Renal cortical epithelial cell (primary cell): ENCODE data around the gene ATG12. TPM values are rescaled to one million over a fixed set of nuclear protein-coding genes. Genes with fewer than 3 reads are reported as not detected.
"Not testable (repeated sequence)": the region's sequence is repeated elsewhere in the genome, so short reads cannot be mapped to it uniquely, and the experiment has no call there.

Source experiments
- DNase-seq: peaks from one replicate; pipeline ENCODE4 v3.0.0-alpha.2; 2011; ENCODE audit warnings: low read depth
- total RNA-seq: library from RNA; depleted of rRNA; stranded (reverse); fragments of >200 nt; gene quantifications from 2 replicates; pipeline ENCODE4 v1.2.3, GENCODE V29; 2014

Gene ATG12
- 41.9 and 42.2 TPM in 2 replicates for total RNA-seq

- DNase-seq: peak; percentile 82
These were observed at the start of gene ATG12, which contains the start of gene AP3S1 for GRCh38 chr5:115841382-115842088. TSS of gene ATG12 (minus strand) at chr5:115841565. CDS start at chr5:115841552, 13 bp downstream. TSS of gene AP3S1 (plus strand) at chr5:115841935. CDS start at chr5:115842038, 103 bp downstream.

DNA sequence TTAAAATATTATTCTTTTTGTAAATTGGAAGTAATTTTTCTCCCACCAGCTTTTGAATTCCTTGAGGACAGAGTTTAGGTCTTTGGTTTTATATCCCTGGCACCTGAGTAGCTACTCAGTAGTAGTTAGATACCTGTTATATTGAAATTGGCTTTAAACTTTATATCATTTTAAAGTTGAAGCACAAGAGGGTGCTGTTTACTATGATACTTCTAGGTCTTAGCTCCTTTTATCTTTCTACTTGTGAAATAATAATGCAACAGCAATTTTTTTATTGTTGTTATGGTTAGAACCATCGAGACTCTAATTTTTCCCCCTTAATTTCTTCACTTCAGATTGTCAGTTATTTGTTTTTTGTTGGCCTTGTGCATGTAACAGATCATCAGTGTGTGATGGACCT lies 46.7 kb upstream of the ATG12 start:
- peak; percentile 58 for DNase-seq

GRCh38 chr5:115885208-115885607 lies 43.8 kb upstream of the ATG12 start:
- peak; percentile 36 for DNase-seq

- DNase-seq: no peak
These were observed 43.3 kb upstream of the ATG12 start for GRCh38 chr5:115884704-115885103.

- DNase-seq: not testable (repeated sequence)
These were observed 41.1 kb upstream of the ATG12 start for GRCh38 chr5:115882434-115882833.

GRCh38 chr5:115877342-115877741 lies 36.0 kb upstream of the ATG12 start:
- not testable (repeated sequence) for DNase-seq

- DNase-seq: no peak
These were observed 34.1 kb upstream of the ATG12 start for GRCh38 chr5:115875447-115875846.

- DNase-seq: peak; percentile 91
These were observed 32.0 kb upstream of the ATG12 start for GRCh38 chr5:115873392-115873791.

- DNase-seq: no peak
These were observed 31.1 kb upstream of the ATG12 start for GRCh38 chr5:115872447-115872846.

GRCh38 chr5:115869256-115869795 lies 28.0 kb upstream of the ATG12 start:
- no peak for DNase-seq

GRCh38 chr5:115859378-115859777 lies 18.0 kb upstream of the ATG12 start:
- DNase-seq: no peak

GRCh38 chr5:115858396-115858795 lies 17.0 kb upstream of the ATG12 start:
- no peak for DNase-seq

DNA sequence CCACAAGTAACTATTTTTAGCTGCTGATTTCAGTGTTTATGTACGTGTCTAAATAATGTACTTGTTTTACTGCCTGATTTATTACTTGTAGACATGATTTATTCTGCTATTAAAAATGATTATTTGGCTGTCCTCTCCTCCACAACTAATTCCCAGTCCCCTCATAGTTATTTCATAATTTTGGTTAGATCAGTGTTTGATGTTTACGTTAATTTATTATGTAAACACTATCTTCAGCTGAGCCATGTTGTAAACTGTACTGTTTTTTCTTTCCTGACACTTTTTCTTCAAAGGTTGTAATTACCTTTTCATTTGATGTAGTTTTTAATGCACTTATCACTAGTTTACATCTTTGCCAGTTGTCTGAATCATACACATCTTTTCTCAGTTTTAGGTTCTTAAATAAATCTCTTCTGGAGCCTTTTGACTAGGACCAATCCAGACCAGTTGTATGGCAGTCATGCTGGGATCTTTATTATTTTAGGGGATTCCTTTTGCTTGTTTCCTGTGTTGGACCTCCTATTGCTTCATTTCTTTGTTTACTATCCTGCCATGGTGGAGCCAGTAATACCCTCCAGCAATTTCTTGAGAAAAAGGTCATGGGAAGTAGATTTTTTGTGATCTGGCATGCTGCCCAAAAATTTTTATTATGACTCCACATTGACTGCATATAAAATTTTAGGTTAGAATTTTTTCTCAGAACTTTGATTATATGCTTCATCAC lies 16.4 kb upstream of the ATG12 start:
- peak; percentile 62 for DNase-seq

DNA sequence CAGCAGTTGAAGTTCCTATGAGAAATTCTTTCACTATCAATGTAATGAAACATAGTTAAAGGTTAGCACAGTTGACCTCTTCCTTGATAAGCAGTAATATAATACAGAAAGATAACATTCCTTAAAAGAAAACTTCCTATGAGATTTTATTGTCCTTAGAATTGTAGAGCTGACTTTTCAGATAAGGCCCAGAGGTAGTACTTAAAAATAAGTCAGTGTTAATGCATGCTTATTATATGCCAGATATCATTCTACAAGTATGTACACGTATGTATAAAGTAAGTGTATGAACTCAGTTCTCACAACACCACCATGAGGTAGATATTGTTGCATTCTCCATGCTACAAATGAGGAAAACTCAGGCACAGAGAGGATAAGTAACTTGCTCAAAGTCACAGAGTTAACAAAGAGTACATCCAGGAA lies 15.7 kb upstream of the ATG12 start:
- no peak for DNase-seq

DNA sequence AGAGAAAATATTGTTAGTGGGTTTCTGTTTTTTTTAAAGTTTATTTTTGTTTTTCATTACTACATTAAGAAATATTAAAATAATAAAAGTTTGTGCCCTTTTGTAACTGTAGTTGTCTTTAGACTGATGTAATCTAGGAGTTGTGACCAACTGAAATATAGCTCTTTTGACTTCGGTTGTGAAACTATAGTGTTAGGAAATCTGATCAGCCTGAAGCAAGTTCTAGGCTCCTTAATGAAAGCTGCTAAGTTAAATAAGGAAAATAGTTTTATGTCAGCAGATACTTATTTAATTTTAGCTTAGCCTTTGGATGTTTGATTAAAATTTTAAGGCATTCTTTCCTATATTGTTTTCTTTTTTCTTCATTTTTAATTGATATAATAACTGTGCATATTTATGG lies 14.6 kb upstream of the ATG12 start:
- no peak for DNase-seq

GRCh38 chr5:115854139-115854538 lies 12.8 kb upstream of the ATG12 start:
- DNase-seq: no peak

DNA sequence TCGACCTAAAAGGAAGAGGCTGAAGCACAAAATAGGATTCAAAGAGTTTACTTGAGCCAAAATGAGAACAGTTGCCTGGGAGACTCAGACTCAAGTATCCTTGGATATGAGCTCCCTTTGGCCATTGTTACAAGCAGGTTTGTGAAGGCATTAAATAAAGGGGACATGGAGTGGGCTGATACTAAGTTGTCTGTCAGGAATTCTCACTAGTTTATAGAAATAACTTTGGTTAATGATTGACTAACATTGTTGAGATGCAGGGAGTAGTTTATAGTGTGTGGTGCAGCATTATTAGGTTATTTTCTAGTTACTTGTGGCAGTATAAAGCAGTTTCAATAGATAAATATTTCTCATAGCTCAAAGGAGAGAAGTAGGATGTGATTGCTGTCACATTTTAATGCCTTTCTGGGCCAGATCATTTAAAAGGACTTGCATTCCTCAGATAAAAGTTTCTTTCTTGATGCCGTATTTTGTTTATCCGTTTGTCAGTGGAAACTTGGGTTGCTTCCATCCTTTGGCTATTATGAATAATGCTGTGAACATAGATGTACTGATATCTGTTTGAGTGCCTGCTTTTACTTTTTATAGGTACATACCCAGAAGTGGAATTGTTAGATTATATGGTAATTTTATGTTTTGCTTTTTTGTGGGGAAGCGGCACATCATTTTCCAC lies 9.5 kb upstream of the ATG12 start:
- peak; percentile 72 for DNase-seq

GRCh38 chr5:115849258-115849798 lies 8.0 kb upstream of the ATG12 start:
- no peak for DNase-seq

DNA sequence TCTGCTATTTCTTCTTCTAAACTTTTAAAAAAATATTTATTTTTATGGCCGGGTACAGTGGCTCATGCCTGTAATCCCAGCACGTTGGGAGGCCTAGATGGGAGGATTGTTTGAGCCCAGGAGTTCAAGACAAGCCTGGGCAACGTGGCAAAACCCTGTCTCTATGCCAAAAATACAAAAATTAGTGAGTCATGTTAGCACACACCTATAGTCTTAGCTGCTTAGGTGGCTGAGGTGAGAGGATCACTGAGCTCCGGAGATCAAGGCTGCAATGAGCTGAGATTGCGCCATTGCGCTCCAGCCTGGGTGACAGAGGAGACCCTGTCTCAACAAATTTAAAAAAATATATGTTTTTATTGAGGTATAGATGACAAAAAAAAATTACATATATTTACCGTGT lies 5.9 kb upstream of the ATG12 start:
- no peak for DNase-seq

GRCh38 chr5:115844321-115844817 lies 3.0 kb upstream of the ATG12 start:
- no peak for DNase-seq

DNA sequence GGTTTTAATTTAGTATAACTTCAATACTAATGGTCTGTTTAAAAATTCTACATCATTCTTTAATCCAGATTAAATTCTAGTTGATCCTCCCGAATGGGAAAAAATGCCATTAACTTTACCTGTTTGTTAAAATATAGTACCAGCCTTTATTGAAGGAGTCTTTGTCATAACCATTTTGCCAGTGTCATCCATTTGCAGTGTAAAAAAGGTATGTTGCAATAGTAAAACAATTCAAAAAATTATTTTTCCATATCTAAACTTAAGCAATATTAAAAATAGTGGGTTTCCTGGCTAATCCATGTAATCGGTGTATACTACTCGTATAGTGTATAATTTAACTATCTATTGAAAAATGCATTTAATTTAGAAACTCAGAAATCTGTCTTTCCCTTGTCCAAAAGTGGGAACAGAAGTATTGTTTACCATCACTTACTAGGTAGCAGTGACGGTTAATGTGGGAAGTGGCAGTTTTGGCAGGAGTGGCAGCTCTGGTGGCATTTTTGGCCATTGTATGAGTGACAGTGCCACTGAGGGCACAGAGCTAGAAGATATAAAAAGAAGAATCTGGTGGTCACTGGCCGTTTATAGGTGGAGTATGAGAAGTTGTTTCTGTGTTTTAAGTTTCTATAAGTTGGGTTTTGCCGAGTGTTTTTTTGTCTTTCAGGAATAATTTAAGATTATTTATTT lies 2.2 kb upstream of the ATG12 start:
- DNase-seq: no peak
